ENCODE measurements around the gene UVRAG.

DNA sequence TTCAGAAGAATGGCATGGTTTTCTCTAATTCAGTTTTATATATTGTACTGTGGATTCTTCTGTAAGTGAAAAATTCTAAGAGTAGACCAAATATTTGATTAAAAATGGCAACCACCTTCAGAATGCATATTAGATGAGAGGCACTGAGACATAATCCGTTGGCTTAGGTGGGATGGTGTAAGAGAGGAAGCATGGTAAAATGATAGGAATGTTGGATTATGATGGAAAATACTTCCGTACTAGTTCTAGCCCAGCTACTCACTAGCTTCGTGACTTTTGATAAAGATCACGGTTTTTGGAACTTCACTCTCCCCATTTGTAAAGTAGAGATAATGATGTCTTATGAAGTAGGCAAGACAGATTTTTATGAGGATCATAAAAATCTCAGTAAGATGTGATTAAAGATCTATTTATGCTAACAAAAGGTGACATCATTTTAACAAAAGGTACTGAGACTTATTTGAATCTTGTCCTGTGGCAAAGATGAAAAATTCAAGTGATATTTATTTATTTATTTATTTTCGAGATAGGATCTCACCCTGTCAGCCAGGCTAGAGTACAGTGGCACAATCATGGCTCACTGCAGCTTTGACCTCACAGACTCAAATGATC is 37.5 kb downstream of the UVRAG start:
- TF ChIP-seq POLR2A (IDR thresholded peaks at IDR 0.05) (no peak), POLR2AphosphoS5 (IDR thresholded peaks at IDR 0.05) (no peak), EP300 (IDR thresholded peaks at IDR 0.05) (no peak)
- TF ChIP-seq, protein P1, sequence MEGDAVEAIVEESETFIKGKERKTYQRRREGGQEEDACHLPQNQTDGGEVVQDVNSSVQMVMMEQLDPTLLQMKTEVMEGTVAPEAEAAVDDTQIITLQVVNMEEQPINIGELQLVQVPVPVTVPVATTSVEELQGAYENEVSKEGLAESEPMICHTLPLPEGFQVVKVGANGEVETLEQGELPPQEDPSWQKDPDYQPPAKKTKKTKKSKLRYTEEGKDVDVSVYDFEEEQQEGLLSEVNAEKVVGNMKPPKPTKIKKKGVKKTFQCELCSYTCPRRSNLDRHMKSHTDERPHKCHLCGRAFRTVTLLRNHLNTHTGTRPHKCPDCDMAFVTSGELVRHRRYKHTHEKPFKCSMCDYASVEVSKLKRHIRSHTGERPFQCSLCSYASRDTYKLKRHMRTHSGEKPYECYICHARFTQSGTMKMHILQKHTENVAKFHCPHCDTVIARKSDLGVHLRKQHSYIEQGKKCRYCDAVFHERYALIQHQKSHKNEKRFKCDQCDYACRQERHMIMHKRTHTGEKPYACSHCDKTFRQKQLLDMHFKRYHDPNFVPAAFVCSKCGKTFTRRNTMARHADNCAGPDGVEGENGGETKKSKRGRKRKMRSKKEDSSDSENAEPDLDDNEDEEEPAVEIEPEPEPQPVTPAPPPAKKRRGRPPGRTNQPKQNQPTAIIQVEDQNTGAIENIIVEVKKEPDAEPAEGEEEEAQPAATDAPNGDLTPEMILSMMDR (IDR thresholded peaks at IDR 0.05): no peak

Measured in stomach (tissue), 4 donors.